Chondrocyte (in vitro differentiated cells): ENCODE measurements around the gene DSCAML1. TPM values are rescaled to one million over a fixed set of nuclear protein-coding genes. Genes with fewer than 3 reads are reported as not detected.

ENCODE experiments used
- DNase-seq: peaks from one replicate; pipeline ENCODE4 v3.0.0; 2021; ENCODE audit warnings: mixed read lengths, low spot score
- H3K27ac Mint-ChIP-seq: one replicate; pipeline ENCODE4 v1.8.0; 2021; ENCODE audit warnings: mild to moderate bottlenecking, moderate library complexity, mixed read lengths; ENCODE audit not compliant: unreplicated experiment
- H3K27me3 Mint-ChIP-seq: 2 replicates; pipeline ENCODE4 v1.8.0; 2021; ENCODE audit warnings: low read depth, mixed read lengths
- H3K36me3 Mint-ChIP-seq: 2 replicates; pipeline ENCODE4 v1.8.0; 2021; ENCODE audit warnings: low read depth, mixed read lengths
- H3K4me1 Mint-ChIP-seq: 2 replicates; pipeline ENCODE4 v1.8.0; 2021; ENCODE audit warnings: low read depth, mild to moderate bottlenecking, mixed read lengths
- H3K4me3 Mint-ChIP-seq: one replicate; pipeline ENCODE4 v1.8.0; 2021; ENCODE audit warnings: mild to moderate bottlenecking, moderate library complexity, mixed read lengths; ENCODE audit not compliant: unreplicated experiment
- H3K9me3 Mint-ChIP-seq: 2 replicates; pipeline ENCODE4 v1.8.0; 2021; ENCODE audit warnings: low read depth, mixed read lengths
- total RNA-seq: library from RNA; stranded (reverse); gene quantifications from 3 replicates; pipeline ENCODE4 v1.2.1, GENCODE V29; 2021
- TF ChIP-seq, protein P1 (sequence below): fragments of 200-600 bp; sonication (generic); IDR thresholded peaks from 2 replicates; pipeline ENCODE4 v1.5.0; 2021; ENCODE audit warnings: antibody characterized with exemption, mild to moderate bottlenecking, moderate library complexity

The DSCAML1 gene
- total RNA-seq, 1 donor from 2014 or later, result not detected

DNA sequence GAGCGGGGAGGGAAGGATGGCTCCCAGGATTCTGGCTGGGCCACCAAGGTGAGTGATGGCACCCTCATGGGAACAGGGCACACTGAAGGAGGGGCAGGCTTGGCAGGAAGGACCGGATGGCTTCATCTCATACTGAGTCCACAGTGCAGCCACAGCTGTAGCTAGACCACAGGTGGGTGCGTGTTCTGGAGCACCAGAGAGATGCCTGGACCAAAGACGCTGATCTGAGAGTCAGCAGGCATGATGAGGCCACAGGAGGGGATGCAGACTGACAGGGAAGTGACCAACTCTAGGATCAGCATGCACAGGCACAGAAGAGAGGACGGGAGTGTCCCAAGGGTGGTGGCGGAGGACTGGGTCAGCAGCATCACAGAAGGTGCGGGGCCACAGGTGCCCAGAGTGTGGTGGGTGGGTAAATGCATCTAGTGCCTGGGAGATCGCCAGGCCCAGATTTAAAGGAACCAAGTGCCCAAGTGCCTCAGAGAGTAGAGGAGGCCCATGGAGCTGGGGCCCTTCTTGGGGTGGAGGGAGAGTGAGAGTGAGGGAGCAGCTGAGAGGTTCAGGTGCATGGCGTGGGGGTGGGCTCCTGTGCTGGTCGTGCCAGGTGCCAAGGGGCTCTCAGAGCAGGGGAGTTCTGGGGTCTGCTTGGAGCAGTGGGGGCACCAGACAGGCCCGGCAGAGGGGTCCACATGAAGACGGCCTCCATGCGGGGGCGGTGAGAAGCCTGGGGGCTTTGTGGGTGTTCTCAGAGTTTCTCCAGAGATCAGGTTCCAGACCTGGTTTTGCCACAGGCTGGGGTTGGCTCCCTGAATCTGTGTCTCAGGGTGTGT, 355.7 kb downstream of the DSCAML1 start:
- no peak overlapping the region for H3K4me3 Mint-ChIP-seq
- TF ChIP-seq, protein P1, sequence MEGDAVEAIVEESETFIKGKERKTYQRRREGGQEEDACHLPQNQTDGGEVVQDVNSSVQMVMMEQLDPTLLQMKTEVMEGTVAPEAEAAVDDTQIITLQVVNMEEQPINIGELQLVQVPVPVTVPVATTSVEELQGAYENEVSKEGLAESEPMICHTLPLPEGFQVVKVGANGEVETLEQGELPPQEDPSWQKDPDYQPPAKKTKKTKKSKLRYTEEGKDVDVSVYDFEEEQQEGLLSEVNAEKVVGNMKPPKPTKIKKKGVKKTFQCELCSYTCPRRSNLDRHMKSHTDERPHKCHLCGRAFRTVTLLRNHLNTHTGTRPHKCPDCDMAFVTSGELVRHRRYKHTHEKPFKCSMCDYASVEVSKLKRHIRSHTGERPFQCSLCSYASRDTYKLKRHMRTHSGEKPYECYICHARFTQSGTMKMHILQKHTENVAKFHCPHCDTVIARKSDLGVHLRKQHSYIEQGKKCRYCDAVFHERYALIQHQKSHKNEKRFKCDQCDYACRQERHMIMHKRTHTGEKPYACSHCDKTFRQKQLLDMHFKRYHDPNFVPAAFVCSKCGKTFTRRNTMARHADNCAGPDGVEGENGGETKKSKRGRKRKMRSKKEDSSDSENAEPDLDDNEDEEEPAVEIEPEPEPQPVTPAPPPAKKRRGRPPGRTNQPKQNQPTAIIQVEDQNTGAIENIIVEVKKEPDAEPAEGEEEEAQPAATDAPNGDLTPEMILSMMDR, result no peak
- H3K9me3 Mint-ChIP-seq, result no peaks in the 10 kb centered on the region
- H3K27me3 Mint-ChIP-seq, result peaks cover 62% of the 10 kb centered on the region
- peak; percentile 82 for DNase-seq
- H3K4me1 Mint-ChIP-seq, result no peaks in the 10 kb centered on the region
- H3K36me3 Mint-ChIP-seq, result no peaks in the 10 kb centered on the region
- no peak overlapping the region for H3K27ac Mint-ChIP-seq

DNA sequence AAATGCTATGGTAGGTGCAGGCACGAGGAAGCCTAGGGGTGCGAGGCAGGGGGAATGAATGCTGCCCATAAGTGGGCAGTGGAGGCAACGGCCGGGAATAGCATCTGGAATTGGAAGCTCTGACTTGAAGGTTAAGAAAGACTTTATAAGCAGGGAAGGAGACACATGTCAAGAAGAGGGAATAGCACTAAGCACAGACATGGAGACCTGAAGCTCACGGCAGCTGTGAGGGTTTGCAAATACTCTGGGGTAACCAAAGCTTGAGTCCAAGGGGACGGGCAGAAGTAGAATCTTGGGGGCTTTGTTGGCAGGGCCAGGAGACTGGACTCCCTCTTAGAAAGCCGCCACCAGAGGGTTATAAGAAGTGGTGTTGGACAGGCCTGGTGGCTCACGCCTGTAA, 356.8 kb downstream of the DSCAML1 start:
- H3K4me3 Mint-ChIP-seq, result no peak overlapping the region
- H3K4me1 Mint-ChIP-seq, result no peaks in the 10 kb centered on the region
- H3K27me3 Mint-ChIP-seq, result peaks cover 62% of the 10 kb centered on the region
- H3K9me3 Mint-ChIP-seq, result no peaks in the 10 kb centered on the region
- H3K27ac Mint-ChIP-seq, result no peak overlapping the region
- TF ChIP-seq, protein P1, result no peak
- no peaks in the 10 kb centered on the region for H3K36me3 Mint-ChIP-seq
- peak; percentile 37 for DNase-seq

DNA sequence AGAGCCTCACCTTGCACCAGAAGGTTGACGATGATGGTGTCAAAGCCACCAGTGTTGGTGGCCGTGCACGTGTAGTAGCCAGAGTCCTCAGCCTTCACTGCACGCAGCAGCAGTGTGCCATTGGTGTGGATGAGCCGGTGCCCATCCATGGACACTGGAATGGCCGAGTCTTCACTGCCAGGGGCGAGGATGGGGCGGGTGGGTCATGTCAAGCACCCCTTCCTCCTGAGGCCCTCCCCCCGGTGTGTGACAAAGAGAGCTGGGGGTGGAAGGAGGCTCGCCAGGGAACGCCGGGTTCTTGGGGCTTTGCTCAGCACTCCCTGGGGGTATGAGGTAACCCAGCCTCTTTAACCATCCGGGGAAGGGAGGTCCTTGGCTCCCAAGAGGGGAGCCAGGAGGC, 357.8 kb downstream of the DSCAML1 start:
- H3K27me3 Mint-ChIP-seq, result peaks cover 58% of the 10 kb centered on the region
- H3K4me1 Mint-ChIP-seq, result no peaks in the 10 kb centered on the region
- H3K36me3 Mint-ChIP-seq, result no peaks in the 10 kb centered on the region
- DNase-seq, result peak; percentile 74
- H3K9me3 Mint-ChIP-seq, result no peaks in the 10 kb centered on the region
- TF ChIP-seq, protein P1, result no peak
- H3K27ac Mint-ChIP-seq, result no peak overlapping the region
- H3K4me3 Mint-ChIP-seq, result no peak overlapping the region

DNA sequence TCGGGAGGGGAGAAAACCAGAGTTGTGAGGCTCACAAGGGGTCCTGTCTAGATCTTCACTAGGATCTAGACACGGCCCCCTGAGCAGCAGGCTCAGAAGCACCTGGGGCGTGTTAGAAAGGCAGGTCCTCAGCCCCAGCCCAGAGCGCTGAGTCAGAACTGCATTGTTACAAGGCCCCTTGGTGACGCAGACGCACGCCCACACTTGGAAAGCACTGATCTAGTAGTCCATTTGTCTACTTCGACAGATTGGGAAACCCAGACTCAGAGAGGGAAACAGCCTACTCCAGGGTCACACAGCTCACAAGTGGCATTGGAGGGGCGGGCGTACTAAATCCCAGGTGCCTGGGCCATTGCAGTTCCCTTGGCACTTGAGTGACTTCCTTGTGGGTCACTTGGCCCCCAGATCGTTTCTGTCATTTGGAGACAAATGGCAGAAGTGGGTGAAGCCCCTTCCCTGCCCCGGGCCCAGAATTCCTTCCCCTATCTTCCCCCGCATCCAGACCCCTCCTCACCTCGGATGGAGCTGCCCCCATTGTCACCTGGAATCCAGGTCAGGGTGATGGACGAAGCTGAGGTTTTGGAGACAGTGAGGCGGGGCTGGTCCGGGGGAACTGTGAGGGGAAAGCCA, 358.5 kb downstream of the DSCAML1 start:
- DNase-seq, result peak; percentile 79
- Mint-ChIP-seq H3K36me3 (no peaks in the 10 kb centered on the region), H3K27me3 (peaks cover 50% of the 10 kb centered on the region), H3K27ac (no peak overlapping the region), H3K4me1 (no peaks in the 10 kb centered on the region), H3K9me3 (no peaks in the 10 kb centered on the region), H3K4me3 (no peak overlapping the region)
- TF ChIP-seq, protein P1, result no peak

DNA sequence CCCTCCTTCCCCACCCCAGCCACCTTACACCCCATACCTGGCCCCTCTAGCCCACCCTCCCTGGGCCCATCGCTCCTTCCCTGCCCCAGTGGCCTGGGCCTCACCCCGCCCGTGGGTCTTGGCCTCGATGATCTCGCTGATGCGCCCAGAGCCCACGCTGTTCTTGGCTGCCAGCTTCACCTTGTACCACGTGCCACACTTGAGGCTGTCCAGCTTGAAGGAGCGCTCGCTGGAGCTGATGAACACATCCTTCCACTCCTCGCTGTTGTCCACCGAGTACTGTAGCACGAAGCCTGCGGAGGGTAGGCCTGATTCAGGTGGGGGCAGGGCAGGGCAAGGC, 359.3 kb downstream of the DSCAML1 start:
- H3K36me3 Mint-ChIP-seq, result no peaks in the 10 kb centered on the region
- H3K4me1 Mint-ChIP-seq, result no peaks in the 10 kb centered on the region
- TF ChIP-seq, protein P1, result no peak
- no peaks in the 10 kb centered on the region for H3K9me3 Mint-ChIP-seq
- DNase-seq, result peak; percentile 75
- peaks cover 45% of the 10 kb centered on the region for H3K27me3 Mint-ChIP-seq
- H3K27ac Mint-ChIP-seq, result no peak overlapping the region
- H3K4me3 Mint-ChIP-seq, result no peak overlapping the region
